Keratinocyte (primary cell): ENCODE data around the gene KSR2. TPM values are rescaled to one million over a fixed set of nuclear protein-coding genes. Genes with fewer than 3 reads are reported as not detected.

Experiments
- DNase-seq: peaks from one replicate; pipeline ENCODE4 v3.0.0-alpha.2; 2011; ENCODE audit warnings: low read depth, missing footprints, low spot score
- FAIRE-seq: peaks from 2 replicates; lab custom pipeline; 2011; peaks lifted over from hg19 to GRCh38; lab: Jason Lieb, UNC
- H2AFZ ChIP-seq: 2 replicates; pipeline ENCODE4 v1.6.0; 2012; ENCODE audit warnings: low read length, control low read depth, inconsistent platforms; ENCODE audit not compliant: control insufficient read depth
- H3K27ac ChIP-seq: 2 replicates; pipeline ENCODE4 v1.5.1; 2011; ENCODE audit warnings: low read length; ENCODE audit not compliant: control insufficient read depth, insufficient read depth
- H3K27me3 ChIP-seq: 3 replicates; pipeline ENCODE4 v1.6.0; 2011; ENCODE audit warnings: low read length; ENCODE audit not compliant: control insufficient read depth, insufficient read depth; ENCODE audit errors: extremely low read depth
- H3K36me3 ChIP-seq, 2 experiments: 2 replicates in 1 of 2; 3 replicates in 1 of 2; pipeline ENCODE4 v1.5.1; 2011; ENCODE audit warnings: low read length in 2 of 2, mild to moderate bottlenecking in 1 of 2; ENCODE audit not compliant: control insufficient read depth in 2 of 2, insufficient read depth in 2 of 2; ENCODE audit errors: extremely low read depth in 1 of 2
- H3K4me1 ChIP-seq: 3 replicates; pipeline ENCODE4 v1.5.1; 2011; ENCODE audit warnings: low read length; ENCODE audit not compliant: control insufficient read depth, insufficient read depth; ENCODE audit errors: extremely low read depth
- H3K4me2 ChIP-seq: 3 replicates; pipeline ENCODE4 v1.6.0; 2011; ENCODE audit warnings: low read depth, low read length; ENCODE audit not compliant: control insufficient read depth, insufficient read depth; ENCODE audit errors: extremely low read depth
- H3K4me3 ChIP-seq, 3 experiments: fragments of 200-600 bp in 1 of 3; sonication (generic) in 1 of 3; 2 replicates in 2 of 3; 3 replicates in 1 of 3; pipeline ENCODE4 v1.5.1; 2011 to 2016; ENCODE audit warnings: low read length in 3 of 3, mild to moderate bottlenecking in 3 of 3, control low read depth in 2 of 3, inconsistent platforms in 1 of 3, low read depth in 1 of 3, mixed read lengths in 1 of 3, mixed run types in 1 of 3, moderate library complexity in 1 of 3; ENCODE audit not compliant: control insufficient read depth in 2 of 3, insufficient read depth in 2 of 3; ENCODE audit errors: extremely low read depth in 1 of 3
- H3K79me2 ChIP-seq: 2 replicates; pipeline ENCODE4 v1.6.0; 2012; ENCODE audit warnings: low read length; ENCODE audit not compliant: control insufficient read depth, insufficient read depth
- H3K9ac ChIP-seq: 3 replicates; pipeline ENCODE4 v1.6.0; 2011; ENCODE audit warnings: low read length; ENCODE audit not compliant: control insufficient read depth, insufficient read depth; ENCODE audit errors: extremely low read depth
- H3K9me1 ChIP-seq: 3 replicates; pipeline ENCODE4 v1.6.0; 2011; ENCODE audit warnings: low read length; ENCODE audit not compliant: control insufficient read depth, insufficient read depth; ENCODE audit errors: extremely low read depth
- H3K9me3 ChIP-seq: 2 replicates; pipeline ENCODE4 v1.5.1; 2012; ENCODE audit warnings: low read depth, low read length; ENCODE audit not compliant: control insufficient read depth
- H4K20me1 ChIP-seq: 3 replicates; pipeline ENCODE4 v1.6.0; 2011; ENCODE audit warnings: low read length; ENCODE audit not compliant: control insufficient read depth, insufficient read depth; ENCODE audit errors: extremely low read depth
- CTCF ChIP-seq, 3 experiments: IDR thresholded peaks in 1 of 3; conservative IDR thresholded peaks in 1 of 3; optimal IDR thresholded peaks in 1 of 3; 2 replicates in 2 of 3; 3 replicates in 1 of 3; pipeline versions ENCODE3 to v1.5.1; 2011; ENCODE audit warnings: low read length in 3 of 3, mild to moderate bottlenecking in 3 of 3, moderate library complexity in 2 of 3, control low read depth in 1 of 3, inconsistent platforms in 1 of 3; ENCODE audit not compliant: insufficient read depth in 2 of 3; ENCODE audit errors: extremely low read depth in 1 of 3
- EZH2 ChIP-seq: IDR thresholded peaks from one replicate; pipeline ENCODE4 v1.6.1; 2012; ENCODE audit warnings: inconsistent platforms, mild to moderate bottlenecking, low read length, moderate library complexity
- dilution Hi-C: fragments of 300-500 bp; cut with MboI; formaldehyde crosslinking; loops from one replicate; pipeline ENCODE4 v1.7.0; 2020; ENCODE audit warnings: low sequenced_read_pairs; ENCODE audit not compliant: extremely low pct_ligation_motif_present
- polyA plus RNA-seq, 5 experiments: library from polyadenylated mRNA; depleted of rRNA in 3 of 5; stranded (reverse) in 3 of 5; stranded (forward) in 1 of 5; unstranded in 1 of 5; fragments of >200 nt; gene quantifications; 1 replicate in 1 of 5; 2 replicates in 3 of 5; 3 replicates in 1 of 5; pipeline versions ENCODE4 v1.2.1 to v1.2.3, GENCODE V29; 2011 to 2012; ENCODE audit warnings: missing spikeins in 2 of 5, low read depth in 1 of 5, low replicate concordance in 1 of 5

The KSR2 gene
- polyA plus RNA-seq, 1 donor (not counting 4 experiments of a cell fraction or from before 2014, with no cell fraction given), result 0.01 TPM

- no peak for TF ChIP-seq CTCF (optimal IDR thresholded peaks at IDR 0.05 in 1 of 3, IDR thresholded peaks at IDR 0.05 in 1 of 3, conservative IDR thresholded peaks at IDR 0.05 in 1 of 3; ENCODE audit: extremely low read depth in 1 of 3, insufficient read depth in 2 of 3, low read length in 3 of 3)
- no peak for TF ChIP-seq EZH2
- Histone ChIP-seq H3K27ac (no peak overlapping the region), H3K79me2 (no peaks in the 10 kb centered on the region), H3K27me3 (no peaks in the 10 kb centered on the region), H3K4me1 (no peaks in the 10 kb centered on the region), H3K9me1 (no peaks in the 10 kb centered on the region), H3K4me2 (no peak overlapping the region), H2AFZ (no peak overlapping the region), H3K9me3 (no peaks in the 10 kb centered on the region), H3K4me3 (no peak overlapping the region), H4K20me1 (no peaks in the 10 kb centered on the region), H3K9ac (no peak overlapping the region), H3K36me3 (no peaks in the 10 kb centered on the region)
- dilution Hi-C loops, result no loop called here
- DNase-seq (no peak), FAIRE-seq (no peak)
Observed at GRCh38 chr12:117433878-117434277, 534.9 kb downstream of the KSR2 start.

- no peaks in the 10 kb centered on the region for H3K27me3 ChIP-seq
- DNase-seq (no peak), FAIRE-seq (no peak)
- no peak overlapping the region for H2AFZ ChIP-seq
- no peak for TF ChIP-seq CTCF (optimal IDR thresholded peaks at IDR 0.05 in 1 of 3, IDR thresholded peaks at IDR 0.05 in 1 of 3, conservative IDR thresholded peaks at IDR 0.05 in 1 of 3; ENCODE audit: extremely low read depth in 1 of 3, insufficient read depth in 2 of 3, low read length in 3 of 3)
- TF ChIP-seq EZH2, result no peak
- no peaks in the 10 kb centered on the region for H3K9me3 ChIP-seq
- H3K27ac ChIP-seq, result no peak overlapping the region
- H3K4me2 ChIP-seq, result no peak overlapping the region
- H3K79me2 ChIP-seq, result no peaks in the 10 kb centered on the region
- H3K4me1 ChIP-seq, result no peaks in the 10 kb centered on the region
- no peaks in the 10 kb centered on the region for H3K36me3 ChIP-seq
- no peak overlapping the region for H3K9ac ChIP-seq
- no peak overlapping the region for H3K4me3 ChIP-seq
- no peaks in the 10 kb centered on the region for H3K9me1 ChIP-seq
- no peaks in the 10 kb centered on the region for H4K20me1 ChIP-seq
- dilution Hi-C loops, result no loop called here
Observed at GRCh38 chr12:117430246-117430645, 538.5 kb downstream of the KSR2 start.
